SK-N-MC (cell line): ENCODE measurements around the gene KAT6B.

Experiments used
- DNase-seq: peaks from one replicate; pipeline ENCODE4 v3.0.0-alpha.2; 2011; ENCODE audit warnings: low read depth, low spot score
- H3K27ac ChIP-seq: fragments of 200-600 bp; sonication (generic); 2 replicates; pipeline ENCODE4 v1.5.1; 2016; ENCODE audit warnings: mixed run types
- H3K36me3 ChIP-seq: fragments of 200-600 bp; sonication (generic); 2 replicates; pipeline ENCODE4 v1.6.1; 2017; ENCODE audit warnings: antibody characterized with exemption, low read length, mixed read lengths; ENCODE audit not compliant: insufficient read depth
- H3K4me3 ChIP-seq: fragments of 200-600 bp; sonication (generic); 2 replicates; pipeline ENCODE4 v1.5.1; 2016
- H3K9ac ChIP-seq: fragments of 200-600 bp; sonication (generic); 2 replicates; pipeline ENCODE4 v1.8.0; 2017; ENCODE audit warnings: mixed run types, mixed read lengths; ENCODE audit not compliant: insufficient read length
- H3K9me3 ChIP-seq: fragments of 200-600 bp; sonication (generic); 2 replicates; pipeline ENCODE4 v1.6.1; 2017; ENCODE audit warnings: low read depth, mild to moderate bottlenecking, antibody characterized with exemption, low read length, moderate library complexity, mixed read lengths
- EZH2 ChIP-seq: fragments of 200-600 bp; sonication (generic); IDR thresholded peaks from one replicate; pipeline ENCODE4 v1.6.1; 2017; ENCODE audit warnings: antibody characterized with exemption
- FOXP2 ChIP-seq: optimal IDR thresholded peaks from 2 replicates; pipeline ENCODE3; 2011; ENCODE audit warnings: mild to moderate bottlenecking, moderate library complexity; ENCODE audit not compliant: insufficient read depth; ENCODE audit errors: extremely low read length, control extremely low read depth
- POLR2AphosphoS5 ChIP-seq: IDR thresholded peaks from 2 replicates; pipeline ENCODE4 v1.6.1; 2012; ENCODE audit warnings: mild to moderate bottlenecking, low read depth, low read length, borderline replicate concordance

Gene KAT6B

GRCh38 chr10:74988832-74989561, 162.6 kb downstream of the KAT6B start:
- no peaks in the 10 kb centered on the region for H3K36me3 ChIP-seq
- no peak overlapping the region for H3K9ac ChIP-seq
- no peaks in the 10 kb centered on the region for H3K9me3 ChIP-seq
- DNase-seq = no peak
- TF ChIP-seq EZH2 = no peak
- no peak for TF ChIP-seq FOXP2
- TF ChIP-seq POLR2AphosphoS5 = no peak
- no peak overlapping the region for H3K27ac ChIP-seq
- H3K4me3 ChIP-seq = no peak overlapping the region

GRCh38 chr10:74991435-74991834, 165.0 kb downstream of the KAT6B start:
- no peak overlapping the region for H3K4me3 ChIP-seq
- TF ChIP-seq FOXP2 (no peak), EZH2 (no peak)
- no peaks in the 10 kb centered on the region for H3K36me3 ChIP-seq
- no peak overlapping the region for H3K9ac ChIP-seq
- H3K27ac ChIP-seq = no peak overlapping the region
- DNase-seq = no peak
- no peaks in the 10 kb centered on the region for H3K9me3 ChIP-seq

GRCh38 chr10:74992068-74992467, 165.7 kb downstream of the KAT6B start:
- Histone ChIP-seq H3K36me3 (no peaks in the 10 kb centered on the region), H3K27ac (no peak overlapping the region)

GRCh38 chr10:74993649-74994048, 167.2 kb downstream of the KAT6B start:
- H3K36me3 ChIP-seq = no peaks in the 10 kb centered on the region
- TF ChIP-seq FOXP2 (no peak), POLR2AphosphoS5 (no peak), EZH2 (no peak)
- H3K4me3 ChIP-seq = no peak overlapping the region
- no peak for DNase-seq
- no peak overlapping the region for H3K9ac ChIP-seq
- H3K9me3 ChIP-seq = no peaks in the 10 kb centered on the region
- no peak overlapping the region for H3K27ac ChIP-seq

More at GRCh38 chr10:74992068-74992467, 165.7 kb downstream of the KAT6B start:
- no peak overlapping the region for H3K4me3 ChIP-seq
- no peaks in the 10 kb centered on the region for H3K9me3 ChIP-seq
- H3K9ac ChIP-seq = no peak overlapping the region
- DNase-seq = no peak
- no peak for TF ChIP-seq FOXP2
- TF ChIP-seq EZH2 = no peak
- no peak for TF ChIP-seq POLR2AphosphoS5

- Histone ChIP-seq H3K9ac (no peak overlapping the region), H3K27ac (no peak overlapping the region), H3K9me3 (no peaks in the 10 kb centered on the region), H3K4me3 (no peak overlapping the region), H3K36me3 (no peaks in the 10 kb centered on the region)
- no peak for DNase-seq
- TF ChIP-seq POLR2AphosphoS5 (no peak), EZH2 (no peak), FOXP2 (no peak)
These were observed 168.5 kb downstream of the KAT6B start for GRCh38 chr10:74994854-74995253.

GRCh38 chr10:74995806-74996205, 169.4 kb downstream of the KAT6B start:
- Histone ChIP-seq H3K9ac (no peak overlapping the region), H3K27ac (no peak overlapping the region), H3K9me3 (no peaks in the 10 kb centered on the region), H3K4me3 (no peak overlapping the region), H3K36me3 (no peaks in the 10 kb centered on the region)
- no peak for DNase-seq
- TF ChIP-seq POLR2AphosphoS5 = no peak
- no peak for TF ChIP-seq FOXP2
- no peak for TF ChIP-seq EZH2

- Histone ChIP-seq H3K27ac (no peak overlapping the region), H3K4me3 (no peak overlapping the region), H3K9ac (no peak overlapping the region), H3K9me3 (no peaks in the 10 kb centered on the region), H3K36me3 (no peaks in the 10 kb centered on the region)
- no peak for DNase-seq
- no peak for TF ChIP-seq FOXP2
- TF ChIP-seq EZH2 = no peak
- no peak for TF ChIP-seq POLR2AphosphoS5
These were observed 170.8 kb downstream of the KAT6B start for GRCh38 chr10:74997163-74997562.

GRCh38 chr10:75000748-75001321, 174.4 kb downstream of the KAT6B start:
- H3K9ac ChIP-seq = no peak overlapping the region
- TF ChIP-seq POLR2AphosphoS5 (no peak), EZH2 (no peak), FOXP2 (no peak)
- no peak overlapping the region for H3K4me3 ChIP-seq
- no peak for DNase-seq
- no peak overlapping the region for H3K27ac ChIP-seq
- H3K36me3 ChIP-seq = no peaks in the 10 kb centered on the region
- H3K9me3 ChIP-seq = no peaks in the 10 kb centered on the region

GRCh38 chr10:75001715-75002350, 175.4 kb downstream of the KAT6B start:
- Histone ChIP-seq H3K4me3 (no peak overlapping the region), H3K27ac (no peak overlapping the region), H3K36me3 (no peaks in the 10 kb centered on the region), H3K9me3 (no peaks in the 10 kb centered on the region), H3K9ac (no peak overlapping the region)
- no peak for DNase-seq
- TF ChIP-seq EZH2 (no peak), FOXP2 (no peak), POLR2AphosphoS5 (no peak)
